OCI-LY7 (cell line): Measurements from ENCODE around the gene SMPD3. TPM values are rescaled to one million over a fixed set of nuclear protein-coding genes. Genes with fewer than 3 reads are reported as not detected.

Experiments used
- BruUV-seq: library from RNA; stranded (reverse); fragments of 400-500 nt; replicated peaks from 2 replicates; lab custom pipeline; 2021; lab: Mats Ljungman, UMichigan
- CTCF ChIA-PET: fragments of 300-600 bp; sonication (Branson Sonifier 250); formaldehyde crosslinking; loops from one replicate; lab custom pipeline; 2022; ENCODE audit warnings: antibody characterized with exemption; ENCODE audit not compliant: unreplicated experiment; lab: Charles Lee
- POLR2A ChIA-PET: fragments of 300-600 bp; sonication (Branson Sonifier 250); formaldehyde crosslinking; loops from one replicate; lab custom pipeline; 2022; ENCODE audit warnings: antibody characterized with exemption; lab: Charles Lee
- DNase-seq: peaks from one replicate; pipeline ENCODE4 v3.0.0-alpha.2; 2015; ENCODE audit warnings: low spot score
- H2AFZ ChIP-seq: fragments of 200-600 bp; sonication (generic), shearing (Covaris generic); 2 replicates; pipeline ENCODE4 v1.6.1; 2014; ENCODE audit warnings: mild to moderate bottlenecking, antibody characterized with exemption, low read length, moderate library complexity
- H3K27ac ChIP-seq: fragments of 200-600 bp; sonication (generic); 2 replicates; pipeline ENCODE4 v1.5.1; 2014; ENCODE audit warnings: mixed run types, low read depth, mild to moderate bottlenecking, moderate library complexity, low read length, inconsistent platforms; ENCODE audit not compliant: poor library complexity, severe bottlenecking
- H3K36me3 ChIP-seq: fragments of 200-600 bp; sonication (generic); 2 replicates; pipeline ENCODE4 v1.6.1; 2014; ENCODE audit warnings: mild to moderate bottlenecking, antibody characterized with exemption, low read length, moderate library complexity, mixed read lengths; ENCODE audit not compliant: insufficient read depth
- H3K4me1 ChIP-seq: fragments of 200-600 bp; sonication (generic); 2 replicates; pipeline ENCODE4 v1.5.1; 2014; ENCODE audit warnings: mild to moderate bottlenecking, low read length; ENCODE audit not compliant: insufficient read depth, poor library complexity, severe bottlenecking
- H3K4me2 ChIP-seq: fragments of 200-600 bp; sonication (generic); 2 replicates; pipeline ENCODE4 v1.6.1; 2014; ENCODE audit warnings: mild to moderate bottlenecking, low read length
- H3K4me3 ChIP-seq: fragments of 200-600 bp; sonication (generic); 2 replicates; pipeline ENCODE4 v1.5.1; 2014; ENCODE audit warnings: mild to moderate bottlenecking, low read depth, low read length; ENCODE audit not compliant: poor library complexity, severe bottlenecking
- H3K79me2 ChIP-seq: fragments of 200-600 bp; sonication (generic); 2 replicates; pipeline ENCODE4 v1.6.1; 2016; ENCODE audit warnings: low read depth, mild to moderate bottlenecking, low read length, moderate library complexity, mixed read lengths; ENCODE audit not compliant: insufficient read depth
- H3K9me2 ChIP-seq: fragments of 200-600 bp; sonication (generic); 2 replicates; pipeline ENCODE4 v1.6.1; 2016; ENCODE audit warnings: mild to moderate bottlenecking, low read length, mixed read lengths; ENCODE audit not compliant: insufficient read depth
- H3K9me3 ChIP-seq: fragments of 200-600 bp; sonication (generic); 2 replicates; pipeline ENCODE4 v1.6.1; 2014; ENCODE audit warnings: mild to moderate bottlenecking, mixed run types, low read length, mixed read lengths
- H4K20me1 ChIP-seq: fragments of 200-600 bp; sonication (generic); 2 replicates; pipeline ENCODE4 v1.6.1; 2014; ENCODE audit warnings: mild to moderate bottlenecking, antibody characterized with exemption, low read length, moderate library complexity, mixed read lengths; ENCODE audit not compliant: insufficient read depth
- EZH2phosphoT487 ChIP-seq: fragments of 200-600 bp; sonication (generic); IDR thresholded peaks from 2 replicates; pipeline ENCODE4 v1.6.1; 2018; ENCODE audit warnings: low read depth, borderline replicate concordance, mild to moderate bottlenecking, mixed run types, antibody characterized with exemption, low read length, moderate library complexity, mixed read lengths
- intact Hi-C: fragments of 100-400 bp; cut with micrococcal nuclease; formaldehyde crosslinking; loops from one replicate; pipeline ENCODE4 v1.10.0; 2022; ENCODE audit not compliant: unreplicated experiment
- total RNA-seq, 2 experiments: library from RNA; depleted of rRNA in 1 of 2; stranded (reverse); fragments of >200 nt in 1 of 2; shearing (Covaris generic) in 1 of 2; gene quantifications; 2 replicates each; pipeline ENCODE4 v1.2.3, GENCODE V29; 2014 to 2022
- TF ChIP-seq, protein P1 (sequence below): fragments of 200-600 bp; sonication (generic); conservative IDR thresholded peaks from 2 replicates; pipeline ENCODE4 v1.5.1; 2014; ENCODE audit warnings: mild to moderate bottlenecking, antibody characterized with exemption, low read length, moderate library complexity, mixed read lengths

Gene SMPD3
- total RNA-seq, 2 experiments from 2014 or later = 0.16 to 0.51 TPM

DNA sequence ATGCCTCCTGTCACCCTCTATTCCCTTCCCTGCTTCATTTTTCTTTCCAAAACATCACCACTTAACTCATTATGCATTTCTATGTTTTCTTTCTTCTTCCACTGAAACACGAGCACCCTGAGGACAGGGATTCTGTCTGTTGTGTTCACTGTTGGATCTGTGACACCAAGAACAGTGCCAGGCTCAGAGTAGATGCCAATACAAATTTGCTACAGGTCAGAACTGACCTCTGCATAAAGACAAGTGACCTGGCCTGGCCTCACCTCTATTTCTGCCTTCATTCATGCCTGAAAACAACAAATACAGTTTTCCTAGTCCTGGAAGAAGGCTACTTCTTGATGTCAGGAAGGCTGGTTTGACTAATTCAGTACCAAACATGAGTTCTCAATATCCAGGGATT, 45.1 kb downstream of the SMPD3 start:
- no peak overlapping the region for H3K27ac ChIP-seq
- TF ChIP-seq EZH2phosphoT487 = no peak
- TF ChIP-seq, protein P1, sequence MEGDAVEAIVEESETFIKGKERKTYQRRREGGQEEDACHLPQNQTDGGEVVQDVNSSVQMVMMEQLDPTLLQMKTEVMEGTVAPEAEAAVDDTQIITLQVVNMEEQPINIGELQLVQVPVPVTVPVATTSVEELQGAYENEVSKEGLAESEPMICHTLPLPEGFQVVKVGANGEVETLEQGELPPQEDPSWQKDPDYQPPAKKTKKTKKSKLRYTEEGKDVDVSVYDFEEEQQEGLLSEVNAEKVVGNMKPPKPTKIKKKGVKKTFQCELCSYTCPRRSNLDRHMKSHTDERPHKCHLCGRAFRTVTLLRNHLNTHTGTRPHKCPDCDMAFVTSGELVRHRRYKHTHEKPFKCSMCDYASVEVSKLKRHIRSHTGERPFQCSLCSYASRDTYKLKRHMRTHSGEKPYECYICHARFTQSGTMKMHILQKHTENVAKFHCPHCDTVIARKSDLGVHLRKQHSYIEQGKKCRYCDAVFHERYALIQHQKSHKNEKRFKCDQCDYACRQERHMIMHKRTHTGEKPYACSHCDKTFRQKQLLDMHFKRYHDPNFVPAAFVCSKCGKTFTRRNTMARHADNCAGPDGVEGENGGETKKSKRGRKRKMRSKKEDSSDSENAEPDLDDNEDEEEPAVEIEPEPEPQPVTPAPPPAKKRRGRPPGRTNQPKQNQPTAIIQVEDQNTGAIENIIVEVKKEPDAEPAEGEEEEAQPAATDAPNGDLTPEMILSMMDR = no peak
- H3K4me2 ChIP-seq = no peak overlapping the region
- no peaks in the 10 kb centered on the region for H3K9me3 ChIP-seq
- DNase-seq = no peak
- ChIA-PET CTCF (no interaction called here), POLR2A (interaction anchor here (0.6 kb wide), 1 partner anchor 537 kb away, joined by 3 read pairs; no protein-coding TSS in a partner anchor)
- H3K9me2 ChIP-seq = no peaks in the 10 kb centered on the region
- no peaks in the 10 kb centered on the region for H3K36me3 ChIP-seq
- no peaks in the 10 kb centered on the region for H4K20me1 ChIP-seq
- intact Hi-C loops = no loop called here
- BruUV-seq = no TSS peak
- H3K4me3 ChIP-seq = no peak overlapping the region
- H3K4me1 ChIP-seq = no peaks in the 10 kb centered on the region
- H3K79me2 ChIP-seq = no peaks in the 10 kb centered on the region
- H2AFZ ChIP-seq = no peak overlapping the region

DNA sequence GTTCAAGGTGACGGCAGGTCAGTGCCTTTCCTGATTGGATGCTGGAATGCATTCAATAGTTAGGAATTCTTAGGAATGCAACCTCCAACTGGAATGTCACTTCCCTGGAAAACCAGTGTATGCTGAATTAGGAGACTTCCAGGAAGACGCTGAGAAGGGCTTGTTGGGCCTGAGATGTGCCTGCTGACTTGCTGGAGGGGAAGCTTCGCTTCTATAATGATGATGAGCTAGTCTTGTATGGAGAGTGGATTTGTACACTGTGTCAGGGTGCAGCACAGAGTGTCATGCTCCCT, 45.6 kb downstream of the SMPD3 start:
- no peak for DNase-seq
- intact Hi-C loops = no loop called here
- Histone ChIP-seq H3K4me1 (no peaks in the 10 kb centered on the region), H2AFZ (no peak overlapping the region), H3K27ac (no peak overlapping the region), H3K9me3 (no peaks in the 10 kb centered on the region), H3K4me3 (no peak overlapping the region), H3K4me2 (no peak overlapping the region), H3K9me2 (no peaks in the 10 kb centered on the region), H3K36me3 (no peaks in the 10 kb centered on the region), H4K20me1 (no peaks in the 10 kb centered on the region), H3K79me2 (no peaks in the 10 kb centered on the region)
- TF ChIP-seq, protein P1 = no peak
- TF ChIP-seq EZH2phosphoT487 = no peak
- no TSS peak for BruUV-seq
- ChIA-PET CTCF (no interaction called here), POLR2A (no interaction called here)

DNA sequence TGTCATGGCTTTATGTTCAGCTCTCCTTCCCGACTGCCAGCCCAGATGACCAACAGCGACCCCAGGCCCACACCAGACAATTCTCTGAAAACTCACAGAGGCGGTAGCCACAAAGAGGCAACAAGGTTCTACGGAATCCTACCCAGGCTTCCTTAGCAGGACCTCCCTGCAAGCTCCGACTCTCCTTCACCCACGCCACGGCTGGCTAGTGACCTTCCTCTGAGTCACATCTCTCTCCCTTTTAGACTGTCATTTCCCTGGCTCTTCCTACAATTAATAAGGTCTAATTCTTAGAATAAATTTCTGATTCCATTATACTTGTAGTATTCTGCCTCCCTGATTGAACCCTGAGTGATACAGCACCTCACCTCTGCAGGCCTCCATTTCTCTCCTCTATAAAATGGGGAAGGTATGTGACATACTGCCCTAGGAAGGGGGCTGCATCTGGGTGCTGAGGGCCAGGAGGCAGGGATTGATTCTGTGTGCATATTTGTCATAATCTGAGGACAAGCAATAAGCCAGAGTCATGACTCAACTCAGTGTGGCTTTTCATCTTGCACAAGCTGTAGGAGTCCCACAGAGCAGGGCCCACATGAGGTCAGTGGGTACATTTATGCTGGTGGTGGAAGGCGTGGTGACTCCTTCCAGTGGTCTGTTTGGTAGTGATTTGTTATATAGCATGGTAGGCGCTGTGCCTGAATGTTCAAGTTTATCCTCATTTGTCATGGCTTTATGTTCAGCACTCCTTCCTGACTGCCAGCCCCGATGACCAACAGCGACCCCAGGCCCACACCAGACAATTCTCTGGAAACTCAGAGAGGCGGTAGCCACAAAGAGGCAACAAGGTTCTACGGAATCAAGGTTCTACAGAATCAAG, 46.2 kb downstream of the SMPD3 start:
- intact Hi-C loops = no loop called here
- H3K4me2 ChIP-seq = no peak overlapping the region
- H4K20me1 ChIP-seq = no peaks in the 10 kb centered on the region
- POLR2A ChIA-PET = no interaction called here
- H3K36me3 ChIP-seq = no peaks in the 10 kb centered on the region
- no peak overlapping the region for H3K27ac ChIP-seq
- H3K79me2 ChIP-seq = no peaks in the 10 kb centered on the region
- BruUV-seq = no TSS peak
- CTCF ChIA-PET = no interaction called here
- DNase-seq = no peak
- no peaks in the 10 kb centered on the region for H3K9me2 ChIP-seq
- no peak overlapping the region for H3K4me3 ChIP-seq
- no peak overlapping the region for H2AFZ ChIP-seq
- TF ChIP-seq, protein P1 = no peak
- no peak for TF ChIP-seq EZH2phosphoT487
- H3K4me1 ChIP-seq = no peaks in the 10 kb centered on the region
- H3K9me3 ChIP-seq = no peaks in the 10 kb centered on the region
